Vagina (tissue), 2 donors: ENCODE results near the gene STYXL1. TPM values are rescaled to one million over a fixed set of nuclear protein-coding genes. Genes with fewer than 3 reads are reported as not detected.

Source experiments
- DNase-seq, 2 donors: peaks; one replicate each; pipeline ENCODE4 v3.0.0-alpha.2; 2017; ENCODE audit errors: extremely low spot score in 2 of 2
- H3K27ac ChIP-seq: fragments of 200-600 bp; sonication (generic); one replicate; pipeline ENCODE4 v1.5.1; 2019
- H3K27me3 ChIP-seq: fragments of 200-600 bp; sonication (generic); one replicate; pipeline ENCODE4 v1.5.1; 2019
- H3K36me3 ChIP-seq, 2 donors: fragments of 200-600 bp; sonication (generic); one replicate each; pipeline ENCODE4 v1.5.1; 2017 to 2019
- H3K4me1 ChIP-seq: fragments of 200-600 bp; sonication (generic); one replicate; pipeline ENCODE4 v1.5.1; 2019
- H3K4me3 ChIP-seq, 2 donors: fragments of 200-600 bp; sonication (generic); 1 replicate in 1 of 2; 2 replicates in 1 of 2; pipeline ENCODE4 v1.5.1; 2016 to 2019
- H3K9me3 ChIP-seq: fragments of 200-600 bp; sonication (generic); one replicate; pipeline ENCODE4 v1.5.1; 2019
- CTCF ChIP-seq, 3 experiments: fragments of 450-650 bp in 2 of 3; fragments of 200-600 bp in 1 of 3; sonication (generic) in 1 of 3; IDR thresholded peaks; one replicate each; pipeline ENCODE4 v1.5.1; 2017 to 2019; ENCODE audit warnings: antibody characterized with exemption in 3 of 3, mild to moderate bottlenecking in 2 of 3, moderate library complexity in 2 of 3
- POLR2A ChIP-seq, 2 donors: fragments of 450-650 bp; IDR thresholded peaks; one replicate each; pipeline ENCODE4 v1.6.1; 2017; ENCODE audit warnings: antibody characterized with exemption in 2 of 2, mild to moderate bottlenecking in 2 of 2, moderate library complexity in 2 of 2
- POLR2AphosphoS5 ChIP-seq, 2 donors: sonication (generic); formaldehyde crosslinking; IDR thresholded peaks; one replicate each; pipeline ENCODE4 v1.9.0; 2017; ENCODE audit warnings: antibody characterized with exemption in 2 of 2, mild to moderate bottlenecking in 2 of 2, low read depth in 1 of 2; ENCODE audit not compliant: insufficient read depth in 1 of 2
- intact Hi-C: fragments of 100-400 bp; cut with DNase I; formaldehyde crosslinking; loops from one replicate; pipeline ENCODE4 v1.15.1; 2023
- total RNA-seq: library from RNA; depleted of rRNA; stranded (reverse); fragments of >200 nt; gene quantifications from one replicate; pipeline ENCODE4 v1.2.3, GENCODE V29; 2016

Gene STYXL1
- total RNA-seq, 1 donor from 2014 or later: 27.3 TPM

DNA sequence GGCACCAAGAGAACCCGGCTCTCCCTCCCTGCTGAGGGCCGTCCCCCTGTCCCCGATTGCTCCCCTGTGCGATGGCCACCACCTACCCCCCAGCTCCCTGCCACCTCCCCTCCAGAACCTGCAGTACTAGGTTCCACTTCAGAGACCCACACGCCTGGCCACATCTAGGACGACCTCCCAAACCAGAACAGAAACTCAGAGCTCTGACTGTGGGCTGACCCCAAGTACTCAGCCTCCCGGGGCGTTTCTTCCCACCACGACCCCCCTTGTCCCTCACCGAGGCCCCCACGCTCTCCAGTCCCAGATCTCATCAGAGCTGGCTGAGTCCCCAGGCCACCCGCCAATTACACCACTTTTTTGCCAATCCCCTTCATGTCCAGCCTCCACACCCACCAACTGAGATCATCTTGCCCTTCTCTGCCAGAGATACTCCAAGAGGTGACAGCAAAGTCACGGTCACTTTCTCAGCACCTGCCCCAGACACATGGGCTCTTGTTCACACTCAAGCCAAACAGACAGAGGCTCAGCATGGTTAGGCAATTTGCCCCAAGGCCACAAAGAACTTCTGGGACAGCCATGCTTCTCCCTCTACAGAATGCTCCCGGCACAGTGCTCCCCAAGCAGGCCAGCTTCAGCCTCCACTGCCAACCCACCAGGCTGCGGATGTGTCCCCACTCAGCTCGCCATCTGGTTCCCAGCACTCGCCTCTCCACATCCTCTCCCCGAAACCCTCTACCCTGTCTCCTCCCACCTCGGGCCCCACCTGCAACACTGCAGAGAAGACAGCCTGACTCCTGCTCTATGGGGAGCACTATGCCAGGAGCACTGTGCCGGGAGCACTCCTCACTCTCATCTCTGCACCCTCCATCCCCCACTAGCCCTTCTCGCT, 58.1 kb downstream of the STYXL1 start:
- Histone ChIP-seq H3K36me3 (peaks cover 0 to 44% of the 10 kb centered on the region in 2 donors), H3K27me3 (no peaks in the 10 kb centered on the region), H3K9me3 (no peaks in the 10 kb centered on the region), H3K4me3 (peak overlapping the region in 1 of 2 donors; percentile 35), H3K27ac (peak overlapping the region; percentile 33), H3K4me1 (peaks cover 32% of the 10 kb centered on the region)
- no peak for TF ChIP-seq POLR2A (IDR thresholded peaks at IDR 0.05)
- TF ChIP-seq CTCF (IDR thresholded peaks at IDR 0.05): no peak
- no peak for TF ChIP-seq POLR2AphosphoS5 (IDR thresholded peaks at IDR 0.05; ENCODE audit: insufficient read depth in 1 of 2, low read depth in 1 of 2)
- intact Hi-C loops: no loop called here
- DNase-seq: no peak

DNA sequence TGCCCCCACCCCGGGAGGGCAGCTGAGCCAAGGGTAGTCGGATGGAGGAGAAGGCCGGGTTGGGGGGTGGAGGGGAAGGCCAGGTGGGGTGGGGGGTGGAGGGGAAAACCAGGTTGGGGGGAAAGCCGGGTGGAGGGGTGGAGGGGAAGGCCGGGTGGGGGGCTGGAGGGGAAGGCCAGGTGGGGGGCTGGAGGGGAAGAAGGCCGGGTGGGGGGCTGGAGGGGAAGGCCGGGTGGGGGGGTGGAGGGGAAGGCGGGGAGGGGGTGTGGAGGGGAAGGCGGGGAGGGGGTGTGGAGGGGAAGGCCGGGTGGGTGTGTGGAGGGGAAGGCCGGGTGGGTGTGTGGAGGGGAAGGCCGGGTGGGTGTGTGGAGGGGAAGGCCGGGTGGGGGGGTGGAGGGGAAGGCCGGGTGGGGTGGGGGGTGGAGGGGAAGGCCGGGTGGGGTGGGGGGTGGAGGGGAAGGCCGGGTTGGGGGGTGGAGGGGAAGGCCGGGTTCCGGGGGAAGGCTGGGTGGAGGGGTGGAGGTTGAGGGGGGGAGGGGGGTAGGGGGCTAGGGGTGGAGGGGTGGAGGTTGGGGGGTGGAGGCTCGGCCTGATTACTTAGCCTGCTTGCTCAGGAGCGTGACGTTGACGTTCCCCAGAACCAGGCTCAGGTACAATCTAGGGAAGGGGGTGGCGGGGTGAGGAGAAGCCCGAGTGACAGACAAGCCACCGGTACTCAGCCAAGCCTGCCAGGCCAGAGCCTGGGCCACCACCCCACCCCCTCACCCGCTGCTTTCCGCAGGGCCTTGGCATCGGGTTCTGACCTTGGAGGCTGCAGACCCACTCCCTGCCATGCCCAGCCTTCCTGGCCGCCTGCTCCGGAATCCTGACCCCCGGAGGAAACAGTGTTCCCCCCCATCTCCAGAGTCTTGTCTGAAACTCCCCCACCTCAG, 59.0 kb downstream of the STYXL1 start:
- Histone ChIP-seq H3K9me3 (no peaks in the 10 kb centered on the region), H3K4me3 (peak overlapping the region in 1 of 2 donors; percentile 35), H3K27ac (no peak overlapping the region), H3K27me3 (no peaks in the 10 kb centered on the region), H3K4me1 (peaks cover 31% of the 10 kb centered on the region), H3K36me3 (peaks cover 0 to 52% of the 10 kb centered on the region in 2 donors)
- no peak for DNase-seq
- intact Hi-C loops: no loop called here
- TF ChIP-seq POLR2A (IDR thresholded peaks at IDR 0.05) (no peak), CTCF (IDR thresholded peaks at IDR 0.05) (no peak), POLR2AphosphoS5 (IDR thresholded peaks at IDR 0.05; ENCODE audit: insufficient read depth in 1 of 2, low read depth in 1 of 2) (no peak)

- intact Hi-C loops: no loop called here
- no peak overlapping the region for H3K4me3 ChIP-seq
- H3K27ac ChIP-seq: no peak overlapping the region
- H3K9me3 ChIP-seq: no peaks in the 10 kb centered on the region
- no peak for DNase-seq
- peaks cover 0 to 57% of the 10 kb centered on the region in 2 donors for H3K36me3 ChIP-seq
- no peaks in the 10 kb centered on the region for H3K27me3 ChIP-seq
- H3K4me1 ChIP-seq: peaks cover 23% of the 10 kb centered on the region
- TF ChIP-seq CTCF (IDR thresholded peaks at IDR 0.05): no peak
- no peak for TF ChIP-seq POLR2A (IDR thresholded peaks at IDR 0.05)
- TF ChIP-seq POLR2AphosphoS5 (IDR thresholded peaks at IDR 0.05; ENCODE audit: insufficient read depth in 1 of 2, low read depth in 1 of 2): no peak
Measured at GRCh38 chr7:75987805-75988567, 59.8 kb downstream of the STYXL1 start.

DNA sequence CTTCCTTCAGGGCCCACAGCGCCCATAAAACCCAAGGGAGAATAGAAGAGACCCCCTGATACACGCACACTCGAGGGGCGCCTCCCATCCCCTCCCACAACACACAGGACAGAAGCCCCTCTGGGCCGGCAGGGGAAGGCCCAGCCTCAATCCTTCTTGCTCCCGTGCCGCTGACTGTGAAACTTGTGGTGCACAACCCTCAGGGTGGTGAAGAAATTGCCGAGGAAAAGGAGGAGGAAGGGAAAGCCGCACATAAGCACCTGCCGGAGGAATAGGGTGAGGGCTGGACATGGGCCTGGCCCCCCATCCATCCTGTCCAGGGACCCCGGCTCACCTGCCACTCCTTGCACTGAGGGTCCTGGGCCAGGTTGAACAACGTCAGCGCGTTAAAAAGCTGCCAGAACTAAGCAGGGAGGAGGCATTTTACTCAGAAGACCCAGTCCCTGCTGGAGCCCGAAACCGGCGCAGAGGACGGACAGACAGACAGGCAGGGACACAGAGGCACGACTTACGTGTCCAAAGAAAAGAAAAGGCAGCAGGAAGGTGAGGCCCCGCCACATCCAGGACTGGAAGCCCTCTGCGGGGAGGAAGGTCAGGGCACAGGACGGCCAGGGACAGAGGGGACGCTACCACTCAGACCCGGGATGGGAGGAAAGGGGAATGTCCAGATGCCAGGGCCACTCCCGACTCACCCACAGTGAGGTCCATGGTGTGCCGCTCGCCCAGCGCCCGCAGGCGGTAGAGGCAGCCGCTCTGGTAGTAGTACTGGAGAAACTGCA, 60.6 kb downstream of the STYXL1 start:
- no peak for TF ChIP-seq CTCF (IDR thresholded peaks at IDR 0.05)
- no peak for TF ChIP-seq POLR2AphosphoS5 (IDR thresholded peaks at IDR 0.05; ENCODE audit: insufficient read depth in 1 of 2, low read depth in 1 of 2)
- no peak for TF ChIP-seq POLR2A (IDR thresholded peaks at IDR 0.05)
- Histone ChIP-seq H3K4me1 (peaks cover 16% of the 10 kb centered on the region), H3K4me3 (no peak overlapping the region), H3K36me3 (peaks cover 0 to 60% of the 10 kb centered on the region in 2 donors), H3K27ac (no peak overlapping the region), H3K9me3 (no peaks in the 10 kb centered on the region), H3K27me3 (no peaks in the 10 kb centered on the region)
- DNase-seq: no peak
- intact Hi-C loops: no loop called here
